ENCODE measurements around the gene SLC39A13.

Gene SLC39A13

GRCh38 chr11:47407746-47408590 lies at the start of gene SLC39A13:
SLC39A13 (plus strand) TSS chr11:47408590; CDS start chr11:47410095, 1,505 bp downstream.
- peak; percentile 41; the same call in 1 of the 2 replicates for TF ChIP-seq CTCF (conservative IDR thresholded peaks at IDR 0.05; ENCODE audit: low read length)
- DNase-seq (ENCODE audit: low read depth) = peak; percentile 96
- peak within 1 kb of the TSS; percentile 98 for H3K4me3 ChIP-seq (ENCODE audit: low read length)

GRCh38 chr11:47358731-47359051 lies 49.7 kb upstream of the SLC39A13 start:
- no peak for TF ChIP-seq CTCF (conservative IDR thresholded peaks at IDR 0.05; ENCODE audit: low read length)
- no peak overlapping the region for H3K4me3 ChIP-seq (ENCODE audit: low read length)
- no peak for DNase-seq (ENCODE audit: low read depth)

- no peak overlapping the region for H3K4me3 ChIP-seq (ENCODE audit: low read length)
- no peak for DNase-seq (ENCODE audit: low read depth)
- no peak for TF ChIP-seq CTCF (conservative IDR thresholded peaks at IDR 0.05; ENCODE audit: low read length)
Measured at GRCh38 chr11:47359162-47359561, 49.2 kb upstream of the SLC39A13 start.

- DNase-seq (ENCODE audit: low read depth) = no peak
- no peak for TF ChIP-seq CTCF (conservative IDR thresholded peaks at IDR 0.05; ENCODE audit: low read length)
Measured at GRCh38 chr11:47359586-47359985, 48.8 kb upstream of the SLC39A13 start.

GRCh38 chr11:47360341-47360740 lies 48.0 kb upstream of the SLC39A13 start:
- DNase-seq (ENCODE audit: low read depth) = no peak
- TF ChIP-seq CTCF (conservative IDR thresholded peaks at IDR 0.05; ENCODE audit: low read length) = no peak
- H3K4me3 ChIP-seq (ENCODE audit: low read length) = no peak overlapping the region

More at GRCh38 chr11:47359586-47359985, 48.8 kb upstream of the SLC39A13 start:
- H3K4me3 ChIP-seq (ENCODE audit: low read length) = no peak overlapping the region

- DNase-seq (ENCODE audit: low read depth) = no peak
- no peak for TF ChIP-seq CTCF (conservative IDR thresholded peaks at IDR 0.05; ENCODE audit: low read length)
- H3K4me3 ChIP-seq (ENCODE audit: low read length) = no peak overlapping the region
Measured at GRCh38 chr11:47361419-47361818, 47.0 kb upstream of the SLC39A13 start.

GRCh38 chr11:47366020-47366490 lies 42.3 kb upstream of the SLC39A13 start:
- H3K4me3 ChIP-seq (ENCODE audit: low read length) = no peak overlapping the region
- DNase-seq (ENCODE audit: low read depth) = no peak
- no peak for TF ChIP-seq CTCF (conservative IDR thresholded peaks at IDR 0.05; ENCODE audit: low read length)
